ENCODE data around the gene MNT.

GRCh38 chr17:2343421-2343820 is 57.4 kb downstream of the MNT start:
- TF ChIP-seq CTCF (IDR thresholded peaks at IDR 0.05) (no peak), POLR2A (IDR thresholded peaks at IDR 0.05) (no peak)

All from vagina (tissue), 2 donors.